ENCODE results near the gene OAF. TPM values are rescaled to one million over a fixed set of nuclear protein-coding genes. Genes with fewer than 3 reads are reported as not detected.

Gene OAF
- total RNA-seq, 4 donors from 2014 or later: 74.7 to 192 (median 124) TPM

GRCh38 chr11:120197977-120198376 is 12.9 kb upstream of the OAF start:
- Histone ChIP-seq H3K27me3 (no peaks in the 10 kb centered on the region), H3K4me3 (no peak overlapping the region), H3K9me3 (no peaks in the 10 kb centered on the region), H3K36me3 (no peaks in the 10 kb centered on the region), H3K27ac (peak overlapping the region in 3 of 4 donors; percentile 62 to 77 (median 66)), H3K4me1 (peaks cover 0 to 54% (median 24%) of the 10 kb centered on the region in 4 donors)
- TF ChIP-seq EP300 (IDR thresholded peaks at IDR 0.05) (no peak), CTCF (IDR thresholded peaks at IDR 0.05) (no peak), POLR2A (IDR thresholded peaks at IDR 0.05) (no peak)
- 31 to 34% methylated on average over 7 to 9 of the region's 9 CpGs for WGBS, 2 donors
- DNase-seq (ENCODE audit: low spot score in 2 of 2): no peak

- Histone ChIP-seq H3K36me3 (no peaks in the 10 kb centered on the region), H3K4me3 (no peak overlapping the region), H3K9me3 (no peaks in the 10 kb centered on the region), H3K27me3 (no peaks in the 10 kb centered on the region), H3K4me1 (peaks cover 0 to 49% (median 23%) of the 10 kb centered on the region in 4 donors), H3K27ac (peak overlapping the region in 3 of 4 donors; percentile 62 to 77 (median 66))
- no peak for TF ChIP-seq POLR2A (IDR thresholded peaks at IDR 0.05)
- TF ChIP-seq EP300 (IDR thresholded peaks at IDR 0.05): no peak
- TF ChIP-seq CTCF (IDR thresholded peaks at IDR 0.05): no peak
- DNase-seq (ENCODE audit: low spot score in 2 of 2): no peak
- WGBS, 2 donors: 39 to 41% methylated on average over 5 of the region's 5 CpGs
Measured at GRCh38 chr11:120198403-120198786, 12.4 kb upstream of the OAF start.

- Histone ChIP-seq H3K9me3 (no peaks in the 10 kb centered on the region), H3K4me3 (no peak overlapping the region), H3K27me3 (no peaks in the 10 kb centered on the region), H3K36me3 (no peaks in the 10 kb centered on the region), H3K4me1 (peaks cover 0 to 44% (median 23%) of the 10 kb centered on the region in 4 donors), H3K27ac (peak overlapping the region in 1 of 4 donors; percentile 17)
- WGBS, 2 donors: 80 to 83% methylated on average over 9 of the region's 9 CpGs
- DNase-seq (ENCODE audit: low spot score in 2 of 2): no peak
- no peak for TF ChIP-seq EP300 (IDR thresholded peaks at IDR 0.05)
- no peak for TF ChIP-seq CTCF (IDR thresholded peaks at IDR 0.05)
- TF ChIP-seq POLR2A (IDR thresholded peaks at IDR 0.05): no peak
Measured at GRCh38 chr11:120198787-120199469, 11.9 kb upstream of the OAF start.

GRCh38 chr11:120199613-120200012 is 11.2 kb upstream of the OAF start:
- peaks cover 0 to 44% (median 23%) of the 10 kb centered on the region in 4 donors for H3K4me1 ChIP-seq
- no peaks in the 10 kb centered on the region for H3K36me3 ChIP-seq
- H3K27ac ChIP-seq: no peak overlapping the region
- DNase-seq (ENCODE audit: low spot score in 2 of 2): no peak
- no peak overlapping the region for H3K4me3 ChIP-seq
- H3K27me3 ChIP-seq: no peaks in the 10 kb centered on the region
- no peak for TF ChIP-seq CTCF (IDR thresholded peaks at IDR 0.05)
- no peak for TF ChIP-seq EP300 (IDR thresholded peaks at IDR 0.05)
- no peak for TF ChIP-seq POLR2A (IDR thresholded peaks at IDR 0.05)
- 85 to 92% methylated on average over 9 of the region's 9 CpGs for WGBS, 2 donors
- H3K9me3 ChIP-seq: no peaks in the 10 kb centered on the region

- Histone ChIP-seq H3K27ac (no peak overlapping the region), H3K4me1 (peaks cover 0 to 40% (median 23%) of the 10 kb centered on the region in 4 donors), H3K4me3 (no peak overlapping the region), H3K27me3 (no peaks in the 10 kb centered on the region), H3K36me3 (no peaks in the 10 kb centered on the region), H3K9me3 (no peaks in the 10 kb centered on the region)
- no peak for DNase-seq (ENCODE audit: low spot score in 2 of 2)
- 77 to 89% methylated on average over 1 of the region's 1 CpG for WGBS, 2 donors
- TF ChIP-seq POLR2A (IDR thresholded peaks at IDR 0.05) (no peak), EP300 (IDR thresholded peaks at IDR 0.05) (no peak), CTCF (IDR thresholded peaks at IDR 0.05) (no peak)
Measured at GRCh38 chr11:120200677-120201076, 10.2 kb upstream of the OAF start.
